SK-N-SH (cell line): ENCODE data around the gene SNX22. TPM values are rescaled to one million over a fixed set of nuclear protein-coding genes. Genes with fewer than 3 reads are reported as not detected.

ENCODE experiments used
- CTCF ChIA-PET: fragments of 300-600, 350-600 bp; formaldehyde crosslinking; extraction: SDS; loops from one replicate; lab custom pipeline; 2021; lab: Yijun Ruan, JAX
- POLR2A ChIA-PET: fragments of 350-600 bp; sonication (Branson Sonifier 250); formaldehyde crosslinking; extraction: SDS; loops from one replicate; lab custom pipeline; 2020; ENCODE audit warnings: antibody characterized with exemption, inconsistent platforms; lab: Yijun Ruan, JAX
- DNase-seq: peaks from one replicate; pipeline ENCODE4 v3.0.0; 2012
- H2AFZ ChIP-seq: fragments of 200-600 bp; sonication (generic); 2 replicates; pipeline ENCODE4 v1.8.1; 2016; ENCODE audit warnings: antibody characterized with exemption, mild to moderate bottlenecking, low read depth
- H3F3A ChIP-seq: fragments of 200-600 bp; sonication (generic); replicated peaks from 2 replicates; pipeline ENCODE3; 2016; ENCODE audit warnings: antibody characterized with exemption, mild to moderate bottlenecking; ENCODE audit not compliant: insufficient read depth
- H3K27ac ChIP-seq, 2 experiments: fragments of 200-500 bp in 1 of 2; fragments of 200-600 bp in 1 of 2; sonication (Bioruptor generic) in 1 of 2; sonication (generic), shearing (Covaris generic) in 1 of 2; 2 replicates each; pipeline versions ENCODE4 v1.5.1 to v1.6.1; 2014 to 2016; ENCODE audit warnings: low read depth in 2 of 2, inconsistent platforms in 1 of 2, low read length in 1 of 2, mild to moderate bottlenecking in 1 of 2, mixed read lengths in 1 of 2
- H3K27me3 ChIP-seq: fragments of 200-600 bp; sonication (generic), shearing (Covaris generic); 2 replicates; pipeline ENCODE4 v1.6.1; 2016; ENCODE audit warnings: mixed run types; ENCODE audit not compliant: insufficient read depth
- H3K36me3 ChIP-seq, 2 experiments: fragments of 200-500 bp in 1 of 2; fragments of 200-600 bp in 1 of 2; sonication (Bioruptor generic) in 1 of 2; sonication (generic) in 1 of 2; replicated peaks in 1 of 2; 2 replicates each; pipeline versions ENCODE3 to v1.5.1; 2014 to 2016; ENCODE audit warnings: low read length in 1 of 2, mild to moderate bottlenecking in 1 of 2; ENCODE audit not compliant: insufficient read depth in 2 of 2, control insufficient read depth in 1 of 2
- H3K4me1 ChIP-seq, 2 experiments: fragments of 200-500 bp in 1 of 2; fragments of 200-600 bp in 1 of 2; sonication (Bioruptor generic) in 1 of 2; sonication (generic), shearing (Covaris generic) in 1 of 2; 2 replicates each; pipeline versions ENCODE4 v1.5.1 to v1.6.1; 2014 to 2016; ENCODE audit warnings: low read depth in 1 of 2, low read length in 1 of 2, mixed run types in 1 of 2; ENCODE audit not compliant: insufficient read depth in 2 of 2, control insufficient read depth in 1 of 2
- H3K4me2 ChIP-seq: fragments of 200-600 bp; sonication (generic), shearing (Covaris generic); 2 replicates; pipeline ENCODE4 v1.6.1; 2017; ENCODE audit warnings: mixed run types
- H3K4me3 ChIP-seq, 2 experiments: fragments of 200-500 bp in 1 of 2; fragments of 200-600 bp in 1 of 2; sonication (Bioruptor generic) in 1 of 2; sonication (generic), shearing (Covaris generic) in 1 of 2; 2 replicates each; pipeline versions ENCODE4 v1.5.1 to v1.8.1; 2014 to 2016; ENCODE audit warnings: low read depth in 2 of 2, inconsistent platforms in 1 of 2, low read length in 1 of 2, mild to moderate bottlenecking in 1 of 2, mixed read lengths in 1 of 2, moderate library complexity in 1 of 2
- H3K79me2 ChIP-seq: fragments of 200-600 bp; sonication (generic); 2 replicates; pipeline ENCODE4 v1.8.1; 2017; ENCODE audit warnings: mild to moderate bottlenecking; ENCODE audit not compliant: insufficient read depth
- H3K9ac ChIP-seq: fragments of 200-600 bp; sonication (generic); 2 replicates; pipeline ENCODE4 v1.6.1; 2017; ENCODE audit warnings: mixed run types
- H3K9me2 ChIP-seq: fragments of 200-600 bp; sonication (generic); 2 replicates; pipeline ENCODE4 v1.6.1; 2017; ENCODE audit warnings: mixed run types
- H3K9me3 ChIP-seq: fragments of 200-600 bp; sonication (generic); 2 replicates; pipeline ENCODE4 v1.6.1; 2017; ENCODE audit warnings: mixed run types, mild to moderate bottlenecking, moderate library complexity
- H4K20me1 ChIP-seq: fragments of 200-600 bp; sonication (generic); 2 replicates; pipeline ENCODE4 v1.6.1; 2017; ENCODE audit warnings: mild to moderate bottlenecking, mixed run types; ENCODE audit not compliant: insufficient read depth
- EP300 ChIP-seq, 2 experiments: IDR thresholded peaks; 2 replicates each; pipeline versions ENCODE4 v1.4.0 to v1.6.1; 2012; ENCODE audit warnings: borderline replicate concordance in 1 of 2, low read depth in 1 of 2, low read length in 1 of 2
- EZH2phosphoT487 ChIP-seq: fragments of 200-600 bp; sonication (generic); IDR thresholded peaks from 2 replicates; pipeline ENCODE4 v1.6.1; 2017; ENCODE audit warnings: low read depth, mixed run types, mild to moderate bottlenecking, antibody characterized with exemption, moderate library complexity, borderline replicate concordance
- FOXJ3 ChIP-seq: sonication (generic); formaldehyde crosslinking; IDR thresholded peaks from 2 replicates; pipeline ENCODE4 v1.5.1; 2020; ENCODE audit warnings: mild to moderate bottlenecking, missing genetic modification reagents
- FOXM1 ChIP-seq: IDR thresholded peaks from 2 replicates; pipeline ENCODE4 v1.4.0; 2012; ENCODE audit warnings: low read depth, mild to moderate bottlenecking
- GABPA ChIP-seq: IDR thresholded peaks from 2 replicates; pipeline ENCODE4 v1.4.0; 2012; ENCODE audit warnings: low read depth, mild to moderate bottlenecking
- GATA2 ChIP-seq: sonication (generic); formaldehyde crosslinking; IDR thresholded peaks from 2 replicates; pipeline ENCODE4 v1.5.0; 2020; ENCODE audit warnings: mild to moderate bottlenecking, missing genetic modification reagents
- MEF2A ChIP-seq: IDR thresholded peaks from 2 replicates; pipeline ENCODE4 v1.4.0; 2012; ENCODE audit warnings: low read depth, borderline replicate concordance
- MXI1 ChIP-seq: IDR thresholded peaks from 2 replicates; pipeline ENCODE4 v1.6.1; 2012; ENCODE audit warnings: mild to moderate bottlenecking, low read depth, low read length, improper control_type of control experiment
- NFIC ChIP-seq: IDR thresholded peaks from 2 replicates; pipeline ENCODE4 v1.4.0; 2012; ENCODE audit warnings: borderline replicate concordance
- NRF1 ChIP-seq: IDR thresholded peaks from 2 replicates; pipeline ENCODE4 v1.6.1; 2012; ENCODE audit warnings: low read depth, mild to moderate bottlenecking, low read length
- POLR2AphosphoS5 ChIP-seq: IDR thresholded peaks from 2 replicates; pipeline ENCODE4 v1.6.1; 2012; ENCODE audit warnings: low read depth, low read length
- RCOR1 ChIP-seq: fragments of 150-350 bp; IDR thresholded peaks from 2 replicates; pipeline ENCODE4 v1.6.1; 2017; ENCODE audit warnings: antibody characterized with exemption, low read length
- RFX5 ChIP-seq: IDR thresholded peaks from 2 replicates; pipeline ENCODE4 v1.6.1; 2012; ENCODE audit warnings: mild to moderate bottlenecking, improper control_type of control experiment, low read length
- RXRA ChIP-seq: IDR thresholded peaks from 2 replicates; pipeline ENCODE4 v1.4.0; 2012; ENCODE audit warnings: low read depth, mild to moderate bottlenecking, borderline replicate concordance
- SMC3 ChIP-seq: IDR thresholded peaks from 2 replicates; pipeline ENCODE4 v1.6.1; 2012; ENCODE audit warnings: low read depth, low read length, improper control_type of control experiment
- TCF12 ChIP-seq: IDR thresholded peaks from 2 replicates; pipeline ENCODE4 v1.4.0; 2012
- YY1 ChIP-seq: IDR thresholded peaks from 2 replicates; pipeline ENCODE4 v1.4.0; 2012; ENCODE audit warnings: low read depth, mild to moderate bottlenecking
- WGBS: methylation state at CpG from one replicate; pipeline ENCODE4 v1.1.6; 2017; ENCODE audit warnings: low lambda C conversion rate; 5-methylcytosine and 5-hydroxymethylcytosine counted together
- polyA plus RNA-seq, 3 experiments: library from polyadenylated mRNA; depleted of rRNA; stranded (reverse); fragments of >200 nt; gene quantifications; 2 replicates each; pipeline ENCODE4 v1.2.3, GENCODE V29; 2012
- TF ChIP-seq, protein P1 (sequence below): fragments of 150-350 bp; IDR thresholded peaks from 2 replicates; pipeline ENCODE4 v1.6.1; 2016; ENCODE audit warnings: mild to moderate bottlenecking, low read depth, low read length
- TF ChIP-seq, protein P2 (sequence below): fragments of 150-350 bp; IDR thresholded peaks from 2 replicates; pipeline ENCODE4 v1.6.1; 2017; ENCODE audit warnings: antibody characterized with exemption, low read length, low read depth, borderline replicate concordance
- TF ChIP-seq, protein P3 (sequence below): IDR thresholded peaks from 2 replicates; pipeline ENCODE4 v1.4.0; 2012; ENCODE audit warnings: low read depth, borderline replicate concordance
- TF ChIP-seq, protein P4 (sequence below): IDR thresholded peaks from 2 replicates; pipeline ENCODE4 v1.4.0; 2012; ENCODE audit warnings: low read depth, borderline replicate concordance

Gene SNX22
- polyA plus RNA-seq, 1 of the 3 experiments (the other 2 are of a cell fraction) = 0.94 TPM

DNA sequence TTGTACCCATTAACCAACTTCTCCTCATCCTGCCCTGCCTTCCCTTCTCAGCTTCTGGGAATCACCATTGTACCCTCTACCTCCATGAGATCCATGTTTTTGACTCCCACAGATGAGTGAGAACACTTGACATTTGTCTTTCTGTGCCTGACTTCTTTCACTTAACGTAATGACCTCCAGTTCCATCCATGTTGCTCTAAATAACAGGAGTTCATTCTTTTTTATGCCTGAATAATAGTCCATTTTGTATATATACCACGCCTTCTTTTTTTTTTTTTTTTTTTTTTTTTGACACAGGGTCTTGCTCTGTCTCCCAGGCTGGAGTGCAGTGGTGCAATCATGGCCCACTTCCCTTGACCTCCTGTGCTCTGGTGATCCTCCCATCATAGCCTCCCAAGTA is 49.0 kb upstream of the SNX22 start:
- CTCF ChIA-PET = interaction anchor here (1.1 kb wide), 1 partner anchor 51 kb away, joined by 3 read pairs; no protein-coding TSS in a partner anchor
- no peak overlapping the region for H3K27ac ChIP-seq
- no peak for DNase-seq

DNA sequence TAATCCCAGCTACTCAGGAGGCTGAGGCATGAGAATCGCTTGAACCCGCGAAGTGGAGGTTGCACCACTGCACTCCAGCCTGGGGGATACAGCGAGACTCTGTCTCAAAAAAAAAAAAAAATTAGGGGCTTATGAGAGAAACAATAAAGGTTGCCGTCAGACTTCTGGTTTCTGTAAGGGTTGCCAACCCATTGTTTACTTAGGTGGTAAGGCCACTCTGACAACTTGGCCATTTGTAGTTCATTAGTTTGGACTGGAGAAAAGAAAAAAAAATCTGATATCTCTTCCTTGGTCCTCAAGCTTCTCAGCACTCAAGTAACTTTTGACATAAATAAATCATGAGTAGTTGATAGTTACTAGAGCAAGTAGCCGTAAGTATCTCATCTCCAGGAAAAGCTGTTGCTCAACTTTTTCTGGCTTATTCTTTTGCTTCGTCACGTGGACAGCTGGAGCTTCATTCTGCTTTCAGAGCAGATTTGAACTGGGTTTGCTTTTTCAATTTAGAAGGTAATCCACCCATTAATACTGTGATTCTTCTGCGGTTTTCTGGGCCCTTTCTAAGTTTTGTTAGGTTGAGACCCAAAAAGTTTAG is 46.3 kb upstream of the SNX22 start:
- Histone ChIP-seq H3K27me3 (no peaks in the 10 kb centered on the region), H3K9me2 (no peaks in the 10 kb centered on the region), H3K9me3 (no peaks in the 10 kb centered on the region), H3K9ac (no peak overlapping the region), H3K4me2 (no peak overlapping the region), H3K36me3 (peaks cover 0 to 8% of the 10 kb centered on the region in 2 experiments), H3F3A (peaks cover 4% of the 10 kb centered on the region), H3K27ac (no peak overlapping the region), H3K4me1 (no peaks in the 10 kb centered on the region), H2AFZ (no peak overlapping the region), H4K20me1 (peaks cover 79% of the 10 kb centered on the region), H3K79me2 (peaks cover 99% of the 10 kb centered on the region), H3K4me3 (no peak overlapping the region)
- CTCF ChIA-PET = interaction anchor here (1.3 kb wide), 1 partner anchor 39 kb away, joined by 3 read pairs; no protein-coding TSS in a partner anchor
- no peak for DNase-seq
- POLR2A ChIA-PET = no interaction called here
- 96% methylated on average over 9 of the region's 9 CpGs for WGBS
- TF ChIP-seq MEF2A = no peak
- no peak for TF ChIP-seq NRF1
- TF ChIP-seq, protein P1, sequence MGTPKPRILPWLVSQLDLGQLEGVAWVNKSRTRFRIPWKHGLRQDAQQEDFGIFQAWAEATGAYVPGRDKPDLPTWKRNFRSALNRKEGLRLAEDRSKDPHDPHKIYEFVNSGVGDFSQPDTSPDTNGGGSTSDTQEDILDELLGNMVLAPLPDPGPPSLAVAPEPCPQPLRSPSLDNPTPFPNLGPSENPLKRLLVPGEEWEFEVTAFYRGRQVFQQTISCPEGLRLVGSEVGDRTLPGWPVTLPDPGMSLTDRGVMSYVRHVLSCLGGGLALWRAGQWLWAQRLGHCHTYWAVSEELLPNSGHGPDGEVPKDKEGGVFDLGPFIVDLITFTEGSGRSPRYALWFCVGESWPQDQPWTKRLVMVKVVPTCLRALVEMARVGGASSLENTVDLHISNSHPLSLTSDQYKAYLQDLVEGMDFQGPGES = no peak
- TF ChIP-seq RFX5 = no peak
- TF ChIP-seq POLR2AphosphoS5 = no peak
- no peak for TF ChIP-seq SMC3
- no peak for TF ChIP-seq EP300 (IDR thresholded peaks at IDR 0.05; ENCODE audit: borderline replicate concordance in 1 of 2, low read depth in 1 of 2, low read length in 1 of 2)
- TF ChIP-seq FOXJ3 (CRISPR knock-in tag) = no peak
- no peak for TF ChIP-seq GATA2
- TF ChIP-seq, protein P2, sequence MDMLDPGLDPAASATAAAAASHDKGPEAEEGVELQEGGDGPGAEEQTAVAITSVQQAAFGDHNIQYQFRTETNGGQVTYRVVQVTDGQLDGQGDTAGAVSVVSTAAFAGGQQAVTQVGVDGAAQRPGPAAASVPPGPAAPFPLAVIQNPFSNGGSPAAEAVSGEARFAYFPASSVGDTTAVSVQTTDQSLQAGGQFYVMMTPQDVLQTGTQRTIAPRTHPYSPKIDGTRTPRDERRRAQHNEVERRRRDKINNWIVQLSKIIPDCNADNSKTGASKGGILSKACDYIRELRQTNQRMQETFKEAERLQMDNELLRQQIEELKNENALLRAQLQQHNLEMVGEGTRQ = no peak
- TF ChIP-seq, protein P3, sequence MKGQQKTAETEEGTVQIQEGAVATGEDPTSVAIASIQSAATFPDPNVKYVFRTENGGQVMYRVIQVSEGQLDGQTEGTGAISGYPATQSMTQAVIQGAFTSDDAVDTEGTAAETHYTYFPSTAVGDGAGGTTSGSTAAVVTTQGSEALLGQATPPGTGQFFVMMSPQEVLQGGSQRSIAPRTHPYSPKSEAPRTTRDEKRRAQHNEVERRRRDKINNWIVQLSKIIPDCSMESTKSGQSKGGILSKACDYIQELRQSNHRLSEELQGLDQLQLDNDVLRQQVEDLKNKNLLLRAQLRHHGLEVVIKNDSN = no peak
- no peak for TF ChIP-seq EZH2phosphoT487
- no peak for TF ChIP-seq YY1
- TF ChIP-seq FOXM1 = no peak

More for the DNA sequence above, 49.0 kb upstream of the SNX22 start:
- Histone ChIP-seq H3K27me3 (no peaks in the 10 kb centered on the region), H3K9ac (no peak overlapping the region), H3F3A (peaks cover 4% of the 10 kb centered on the region), H3K9me3 (no peaks in the 10 kb centered on the region), H3K4me2 (no peak overlapping the region), H4K20me1 (peaks cover 87% of the 10 kb centered on the region), H3K4me3 (no peak overlapping the region)
- 64% methylated on average over 2 of the region's 2 CpGs for WGBS
- TF ChIP-seq GABPA (no peak), EZH2phosphoT487 (no peak), NFIC (no peak), GATA2 (no peak), RCOR1 (no peak), RFX5 (no peak), MXI1 (no peak), RXRA (no peak), TCF12 (no peak)
- TF ChIP-seq, protein P4, sequence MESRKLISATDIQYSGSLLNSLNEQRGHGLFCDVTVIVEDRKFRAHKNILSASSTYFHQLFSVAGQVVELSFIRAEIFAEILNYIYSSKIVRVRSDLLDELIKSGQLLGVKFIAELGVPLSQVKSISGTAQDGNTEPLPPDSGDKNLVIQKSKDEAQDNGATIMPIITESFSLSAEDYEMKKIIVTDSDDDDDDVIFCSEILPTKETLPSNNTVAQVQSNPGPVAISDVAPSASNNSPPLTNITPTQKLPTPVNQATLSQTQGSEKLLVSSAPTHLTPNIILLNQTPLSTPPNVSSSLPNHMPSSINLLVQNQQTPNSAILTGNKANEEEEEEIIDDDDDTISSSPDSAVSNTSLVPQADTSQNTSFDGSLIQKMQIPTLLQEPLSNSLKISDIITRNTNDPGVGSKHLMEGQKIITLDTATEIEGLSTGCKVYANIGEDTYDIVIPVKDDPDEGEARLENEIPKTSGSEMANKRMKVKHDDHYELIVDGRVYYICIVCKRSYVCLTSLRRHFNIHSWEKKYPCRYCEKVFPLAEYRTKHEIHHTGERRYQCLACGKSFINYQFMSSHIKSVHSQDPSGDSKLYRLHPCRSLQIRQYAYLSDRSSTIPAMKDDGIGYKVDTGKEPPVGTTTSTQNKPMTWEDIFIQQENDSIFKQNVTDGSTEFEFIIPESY = no peak
- TF ChIP-seq, protein P1 = no peak
- TF ChIP-seq, all 33 proteins: peak for 0
- no peak overlapping the region for H2AFZ ChIP-seq
- peaks cover 0 to 8% of the 10 kb centered on the region in 2 experiments; a peak in 3 of 4 replicates for H3K4me1 ChIP-seq
- peaks cover 100% of the 10 kb centered on the region for H3K79me2 ChIP-seq
- H3K36me3 ChIP-seq = peaks cover 0 to 8% of the 10 kb centered on the region in 2 experiments
- POLR2A ChIA-PET = interaction anchor here (0.5 kb wide), 1 partner anchor 9 kb away, joined by 3 read pairs; no protein-coding TSS in a partner anchor
- H3K9me2 ChIP-seq = no peaks in the 10 kb centered on the region
